Measurements from ENCODE around the gene KCNMA1.

Gene KCNMA1

DNA sequence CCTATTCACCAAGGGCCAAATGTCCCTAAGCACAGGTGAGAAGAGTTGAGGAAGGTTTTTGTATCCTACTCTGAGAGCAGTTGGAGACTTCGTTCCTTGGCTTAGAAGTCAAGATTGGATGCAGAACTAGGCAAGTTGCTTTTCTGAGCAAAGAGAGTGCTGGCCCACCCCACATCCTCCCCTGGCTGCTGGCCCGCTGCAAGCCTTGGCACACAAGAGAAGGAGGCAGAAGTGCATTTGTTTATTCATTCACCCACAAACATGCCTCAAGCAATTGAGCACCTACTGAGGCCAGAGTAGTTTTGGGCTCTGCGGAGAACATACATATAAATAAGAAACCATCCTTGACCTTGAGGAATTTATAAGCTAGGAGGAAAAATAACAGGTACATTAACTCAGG is 318.9 kb downstream of the KCNMA1 start:
- H3K9me3 ChIP-seq (ENCODE audit: control insufficient read depth, low read length) = no peaks in the 10 kb centered on the region
- H3K4me3 ChIP-seq (ENCODE audit: insufficient read depth, low read depth, low read length) = no peak overlapping the region
- H3K27ac ChIP-seq (ENCODE audit: insufficient read depth, low read depth, low read length, poor library complexity, severe bottlenecking) = no peak overlapping the region
- H3K4me1 ChIP-seq (ENCODE audit: control insufficient read depth, insufficient read depth, low read length) = no peaks in the 10 kb centered on the region
- WGBS, 2 experiments = 97 to 98% methylated on average over 3 of the region's 3 CpGs
- no peaks in the 10 kb centered on the region for H3K36me3 ChIP-seq (ENCODE audit: control insufficient read depth, insufficient read depth, low read length)
- no peaks in the 10 kb centered on the region for H3K27me3 ChIP-seq (ENCODE audit: control insufficient read depth, insufficient read depth, low read length, poor library complexity, severe bottlenecking)

DNA sequence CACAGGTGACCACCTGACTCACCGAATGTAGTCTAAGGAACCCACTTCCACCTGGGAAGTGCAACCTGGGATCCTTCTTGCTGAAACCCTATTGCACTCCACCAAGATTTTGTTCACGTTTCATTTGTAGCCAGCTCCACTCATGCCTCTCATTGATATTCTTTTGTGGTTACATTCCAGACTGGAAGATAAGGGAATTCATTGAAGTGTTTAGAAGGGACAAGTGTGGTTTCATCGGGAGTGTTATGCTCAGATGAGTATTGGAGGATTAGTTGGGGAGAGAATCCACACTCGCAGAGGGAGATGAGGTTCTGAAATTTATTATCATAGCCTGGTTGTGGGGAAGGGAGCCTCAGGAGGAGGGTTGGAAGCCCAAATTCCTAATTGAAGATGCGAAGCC is 320.4 kb downstream of the KCNMA1 start:
- Histone ChIP-seq H3K9me3 (ENCODE audit: control insufficient read depth, low read length) (no peaks in the 10 kb centered on the region), H3K27ac (ENCODE audit: insufficient read depth, low read depth, low read length, poor library complexity, severe bottlenecking) (no peak overlapping the region), H3K4me1 (ENCODE audit: control insufficient read depth, insufficient read depth, low read length) (no peaks in the 10 kb centered on the region), H3K4me3 (ENCODE audit: insufficient read depth, low read depth, low read length) (no peak overlapping the region), H3K27me3 (ENCODE audit: control insufficient read depth, insufficient read depth, low read length, poor library complexity, severe bottlenecking) (no peaks in the 10 kb centered on the region), H3K36me3 (ENCODE audit: control insufficient read depth, insufficient read depth, low read length) (no peaks in the 10 kb centered on the region)
- WGBS, 2 experiments = 87 to 88% methylated on average over 5 of the region's 5 CpGs

DNA sequence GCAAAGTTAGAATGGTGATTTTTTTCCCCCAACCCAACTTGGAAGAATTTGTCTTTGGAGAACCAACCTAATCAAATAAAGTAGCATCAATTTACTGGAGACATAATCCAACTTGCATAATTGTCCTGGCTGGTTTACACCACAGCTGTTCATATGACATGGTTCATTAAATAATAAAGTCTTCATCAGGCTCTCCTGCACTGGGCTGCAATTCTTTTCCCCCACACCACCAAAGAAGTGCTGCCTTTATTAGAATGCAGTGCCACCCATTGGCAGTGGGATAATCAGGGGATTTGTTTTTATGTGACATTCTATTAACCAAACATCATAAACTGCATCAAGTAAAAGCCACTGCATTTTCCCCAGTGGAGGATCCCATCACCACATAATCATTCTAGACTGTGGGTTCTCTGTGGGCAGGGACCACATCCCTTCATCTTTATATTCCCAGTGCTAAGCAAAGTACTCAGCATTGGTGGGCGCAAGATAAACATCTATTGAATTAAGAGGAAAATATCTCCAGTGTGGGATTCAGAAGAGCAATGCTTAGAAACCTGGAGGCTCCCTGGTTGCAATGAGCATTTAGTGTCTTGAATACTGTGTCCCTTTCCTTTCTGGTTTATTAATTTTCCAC is 322.0 kb downstream of the KCNMA1 start:
- no peaks in the 10 kb centered on the region for H3K27me3 ChIP-seq (ENCODE audit: control insufficient read depth, insufficient read depth, low read length, poor library complexity, severe bottlenecking)
- H3K9me3 ChIP-seq (ENCODE audit: control insufficient read depth, low read length) = no peaks in the 10 kb centered on the region
- peaks cover 2% of the 10 kb centered on the region for H3K4me1 ChIP-seq (ENCODE audit: control insufficient read depth, insufficient read depth, low read length)
- no peak overlapping the region for H3K4me3 ChIP-seq (ENCODE audit: insufficient read depth, low read depth, low read length)
- 94 to 100% methylated on average over 1 of the region's 1 CpG for WGBS, 2 experiments
- H3K27ac ChIP-seq (ENCODE audit: insufficient read depth, low read depth, low read length, poor library complexity, severe bottlenecking) = no peak overlapping the region
- no peaks in the 10 kb centered on the region for H3K36me3 ChIP-seq (ENCODE audit: control insufficient read depth, insufficient read depth, low read length)

DNA sequence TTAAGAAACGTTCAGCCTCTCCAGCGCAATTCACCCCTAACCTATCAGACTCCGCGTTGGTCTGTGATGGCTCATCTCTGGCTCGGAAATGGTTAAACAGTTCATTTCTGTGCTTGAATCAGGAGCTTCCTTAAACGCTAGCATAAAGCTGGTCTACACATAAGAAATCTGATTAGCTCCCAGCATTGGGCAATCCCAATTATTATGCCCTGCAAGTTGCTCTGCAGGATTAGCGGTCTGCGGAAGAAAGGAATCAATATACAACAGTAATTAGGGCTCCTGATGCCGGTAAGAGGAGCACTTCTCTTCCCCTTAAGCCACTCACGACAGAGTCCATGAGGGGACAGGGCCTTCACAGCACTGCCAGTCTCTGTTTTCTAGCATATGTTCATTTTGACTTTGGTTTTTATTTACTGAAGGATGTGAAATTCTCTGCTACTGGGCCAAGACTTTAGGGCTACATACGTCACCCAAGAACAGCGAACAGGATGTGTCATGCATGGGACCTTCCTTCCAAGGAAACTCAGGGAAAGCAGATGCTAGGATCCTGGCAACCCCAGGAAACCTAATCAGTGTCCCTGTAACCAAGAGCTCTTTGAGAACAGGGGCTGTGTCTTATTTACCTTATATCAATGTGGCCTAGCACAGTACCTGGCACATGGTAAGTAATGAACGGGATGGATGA is 324.4 kb downstream of the KCNMA1 start:
- Histone ChIP-seq H3K4me1 (ENCODE audit: control insufficient read depth, insufficient read depth, low read length) (peaks cover 2% of the 10 kb centered on the region), H3K27ac (ENCODE audit: insufficient read depth, low read depth, low read length, poor library complexity, severe bottlenecking) (no peak overlapping the region), H3K4me3 (ENCODE audit: insufficient read depth, low read depth, low read length) (no peak overlapping the region), H3K36me3 (ENCODE audit: control insufficient read depth, insufficient read depth, low read length) (no peaks in the 10 kb centered on the region), H3K9me3 (ENCODE audit: control insufficient read depth, low read length) (no peaks in the 10 kb centered on the region), H3K27me3 (ENCODE audit: control insufficient read depth, insufficient read depth, low read length, poor library complexity, severe bottlenecking) (no peaks in the 10 kb centered on the region)
- 86 to 89% methylated on average over 12 to 13 of the region's 13 CpGs for WGBS, 2 experiments

DNA sequence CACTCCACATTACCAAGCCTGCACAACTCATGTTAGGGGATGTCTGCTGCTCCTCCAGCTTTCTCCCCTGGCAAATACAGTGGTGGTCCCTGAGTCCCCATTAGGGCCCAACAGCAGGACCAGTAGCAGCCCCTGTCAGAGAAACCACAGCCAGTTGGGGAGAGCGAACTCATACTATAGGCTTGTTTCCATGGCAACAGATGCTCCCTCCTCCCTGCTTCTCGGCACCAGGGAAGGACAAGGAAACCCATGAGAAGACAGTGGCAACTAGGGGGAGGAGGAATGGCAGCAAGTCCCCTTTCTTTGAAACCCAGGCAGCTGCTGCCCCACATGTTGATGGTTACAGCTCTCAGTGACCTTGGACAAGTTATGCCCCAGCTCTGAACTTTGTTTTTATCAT is 326.4 kb downstream of the KCNMA1 start:
- Histone ChIP-seq H3K36me3 (ENCODE audit: control insufficient read depth, insufficient read depth, low read length) (no peaks in the 10 kb centered on the region), H3K9me3 (ENCODE audit: control insufficient read depth, low read length) (no peaks in the 10 kb centered on the region), H3K4me3 (ENCODE audit: insufficient read depth, low read depth, low read length) (no peak overlapping the region), H3K27ac (ENCODE audit: insufficient read depth, low read depth, low read length, poor library complexity, severe bottlenecking) (no peak overlapping the region), H3K27me3 (ENCODE audit: control insufficient read depth, insufficient read depth, low read length, poor library complexity, severe bottlenecking) (no peaks in the 10 kb centered on the region), H3K4me1 (ENCODE audit: control insufficient read depth, insufficient read depth, low read length) (peaks cover 2% of the 10 kb centered on the region)
- WGBS, 2 experiments = 15 to 20% methylated on average over 2 of the region's 2 CpGs

DNA sequence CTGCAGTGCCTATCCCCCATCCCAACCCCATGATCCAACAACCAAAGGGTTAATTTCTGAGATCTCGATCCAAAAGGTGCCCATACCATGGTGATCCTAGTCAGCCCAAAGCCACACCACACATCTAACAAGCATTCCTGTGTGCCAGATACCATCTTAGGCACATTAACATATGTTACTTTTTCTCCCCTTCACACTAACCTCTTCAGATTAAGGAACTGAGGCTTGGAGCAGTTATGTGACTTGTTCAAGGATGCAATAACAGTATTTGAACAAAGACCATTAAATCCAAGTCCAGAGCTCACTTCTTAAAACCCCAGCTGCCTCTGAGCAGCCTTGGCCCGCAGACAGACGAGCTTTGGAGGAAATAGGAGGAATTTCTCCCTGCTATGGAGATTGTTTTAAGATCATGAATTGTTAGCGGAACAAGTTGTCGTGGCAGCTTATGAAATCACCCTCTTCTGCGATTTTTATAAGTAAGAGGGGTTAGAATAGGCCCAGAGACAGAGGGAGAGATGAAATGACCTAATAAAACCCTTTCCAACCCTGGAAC is 327.2 kb downstream of the KCNMA1 start:
- Histone ChIP-seq H3K27me3 (ENCODE audit: control insufficient read depth, insufficient read depth, low read length, poor library complexity, severe bottlenecking) (no peaks in the 10 kb centered on the region), H3K36me3 (ENCODE audit: control insufficient read depth, insufficient read depth, low read length) (no peaks in the 10 kb centered on the region), H3K4me1 (ENCODE audit: control insufficient read depth, insufficient read depth, low read length) (peaks cover 2% of the 10 kb centered on the region), H3K27ac (ENCODE audit: insufficient read depth, low read depth, low read length, poor library complexity, severe bottlenecking) (no peak overlapping the region), H3K9me3 (ENCODE audit: control insufficient read depth, low read length) (no peaks in the 10 kb centered on the region), H3K4me3 (ENCODE audit: insufficient read depth, low read depth, low read length) (no peak overlapping the region)
- 93% methylated on average over 5 to 6 of the region's 6 CpGs for WGBS, 2 experiments

DNA sequence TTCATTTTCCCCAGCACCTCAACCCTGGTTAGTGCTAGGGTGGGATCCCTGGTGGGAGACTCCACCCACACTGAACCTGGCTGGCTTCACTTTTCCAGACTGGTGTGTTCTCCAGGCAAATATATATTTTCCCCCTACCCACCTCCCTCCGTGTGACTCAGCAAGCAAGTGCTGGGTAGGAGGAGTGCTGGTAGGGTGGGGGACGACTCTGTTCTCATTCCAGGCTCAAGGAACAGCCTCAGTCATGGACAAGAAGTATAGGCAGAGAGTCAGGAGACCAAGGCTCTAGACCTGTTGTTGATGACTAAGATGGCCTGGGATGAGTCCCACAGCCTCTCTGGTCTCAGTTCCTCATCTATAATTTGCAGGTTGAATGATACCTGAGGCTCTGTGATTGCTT is 328.1 kb downstream of the KCNMA1 start:
- 86 to 87% methylated on average over 1 to 2 of the region's 2 CpGs for WGBS, 2 experiments
- H3K4me3 ChIP-seq (ENCODE audit: insufficient read depth, low read depth, low read length) = no peak overlapping the region
- no peaks in the 10 kb centered on the region for H3K9me3 ChIP-seq (ENCODE audit: control insufficient read depth, low read length)
- H3K27ac ChIP-seq (ENCODE audit: insufficient read depth, low read depth, low read length, poor library complexity, severe bottlenecking) = no peak overlapping the region
- no peaks in the 10 kb centered on the region for H3K27me3 ChIP-seq (ENCODE audit: control insufficient read depth, insufficient read depth, low read length, poor library complexity, severe bottlenecking)
- H3K4me1 ChIP-seq (ENCODE audit: control insufficient read depth, insufficient read depth, low read length) = peaks cover 2% of the 10 kb centered on the region
- no peaks in the 10 kb centered on the region for H3K36me3 ChIP-seq (ENCODE audit: control insufficient read depth, insufficient read depth, low read length)

DNA sequence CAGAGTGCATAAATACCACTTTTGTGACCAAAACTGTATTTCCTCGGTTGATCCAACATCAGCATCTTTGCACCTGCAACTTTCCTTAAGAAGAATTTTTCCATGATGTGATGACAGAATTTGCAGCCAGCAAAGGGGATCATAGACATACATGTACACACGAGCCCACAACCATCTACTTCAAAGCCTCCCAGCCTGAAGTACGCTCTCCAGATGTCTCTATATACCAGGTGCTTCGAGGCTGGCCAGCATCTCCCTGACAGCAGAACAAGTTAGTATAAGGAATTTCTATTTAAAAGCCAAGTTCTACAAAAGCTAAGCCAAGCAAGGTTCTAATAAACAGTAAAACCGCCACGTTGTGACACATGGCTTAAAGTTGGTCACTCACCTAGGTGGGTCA is 328.5 kb downstream of the KCNMA1 start:
- H3K4me1 ChIP-seq (ENCODE audit: control insufficient read depth, insufficient read depth, low read length) = peaks cover 2% of the 10 kb centered on the region
- no peaks in the 10 kb centered on the region for H3K9me3 ChIP-seq (ENCODE audit: control insufficient read depth, low read length)
- WGBS, 2 experiments = 93 to 94% methylated on average over 6 of the region's 6 CpGs
- no peak overlapping the region for H3K27ac ChIP-seq (ENCODE audit: insufficient read depth, low read depth, low read length, poor library complexity, severe bottlenecking)
- no peaks in the 10 kb centered on the region for H3K27me3 ChIP-seq (ENCODE audit: control insufficient read depth, insufficient read depth, low read length, poor library complexity, severe bottlenecking)
- no peaks in the 10 kb centered on the region for H3K36me3 ChIP-seq (ENCODE audit: control insufficient read depth, insufficient read depth, low read length)
- H3K4me3 ChIP-seq (ENCODE audit: insufficient read depth, low read depth, low read length) = no peak overlapping the region

DNA sequence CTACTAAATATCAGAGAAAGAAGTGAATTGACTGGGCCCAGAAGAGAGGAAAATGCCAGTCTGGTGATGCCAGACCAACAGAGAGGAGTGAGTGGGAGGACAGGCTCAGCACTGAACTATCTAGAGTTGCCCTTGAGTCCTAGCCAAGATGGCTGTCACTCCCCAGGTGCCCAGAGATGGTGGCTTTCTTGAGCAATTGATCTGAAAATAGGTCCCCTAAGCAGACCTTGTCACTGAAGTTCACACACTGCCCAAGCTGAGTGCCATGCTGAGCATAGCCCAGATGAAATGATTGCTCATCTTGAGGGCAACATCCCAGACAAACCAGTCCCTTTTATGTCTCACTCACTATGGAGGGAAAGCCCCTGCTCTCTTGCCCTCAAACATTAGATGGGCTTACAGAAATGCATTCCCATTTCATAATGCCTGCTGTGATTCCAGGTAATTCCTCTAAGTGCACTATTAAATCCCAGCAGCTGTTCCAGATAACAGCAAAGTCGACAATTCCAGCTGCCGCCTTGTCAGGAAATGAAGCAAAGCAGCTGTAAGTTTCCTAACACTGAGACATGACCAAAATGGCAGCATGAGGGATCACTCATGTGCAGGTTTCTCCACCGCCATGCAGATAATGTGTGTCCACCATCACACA is 329.4 kb downstream of the KCNMA1 start:
- no peaks in the 10 kb centered on the region for H3K27me3 ChIP-seq (ENCODE audit: control insufficient read depth, insufficient read depth, low read length, poor library complexity, severe bottlenecking)
- H3K27ac ChIP-seq (ENCODE audit: insufficient read depth, low read depth, low read length, poor library complexity, severe bottlenecking) = no peak overlapping the region

DNA sequence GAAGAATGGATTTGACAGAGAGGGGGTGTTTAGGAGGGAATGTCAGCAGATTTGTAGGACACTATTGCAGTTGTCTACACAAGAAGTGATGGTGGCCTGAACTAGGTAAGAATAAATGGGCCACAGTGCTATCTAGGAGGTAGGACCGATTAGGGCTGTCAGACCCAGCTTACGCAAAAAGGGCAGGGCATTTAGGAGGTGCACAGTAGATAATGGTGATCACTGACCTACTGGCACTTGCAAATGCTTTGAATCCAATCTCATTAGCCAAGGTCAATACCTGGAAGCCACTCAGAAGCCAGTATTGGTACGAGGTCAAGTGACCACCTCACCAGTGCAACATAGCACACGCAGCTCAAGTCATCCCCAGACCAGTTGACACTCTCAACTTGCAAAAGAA is 330.9 kb downstream of the KCNMA1 start:
- Histone ChIP-seq H3K36me3 (ENCODE audit: control insufficient read depth, insufficient read depth, low read length) (no peaks in the 10 kb centered on the region), H3K27me3 (ENCODE audit: control insufficient read depth, insufficient read depth, low read length, poor library complexity, severe bottlenecking) (no peaks in the 10 kb centered on the region), H3K4me3 (ENCODE audit: insufficient read depth, low read depth, low read length) (no peak overlapping the region), H3K9me3 (ENCODE audit: control insufficient read depth, low read length) (no peaks in the 10 kb centered on the region), H3K27ac (ENCODE audit: insufficient read depth, low read depth, low read length, poor library complexity, severe bottlenecking) (no peak overlapping the region), H3K4me1 (ENCODE audit: control insufficient read depth, insufficient read depth, low read length) (peaks cover under 1% of the 10 kb centered on the region)
- 93 to 97% methylated on average over 4 of the region's 4 CpGs for WGBS, 2 experiments

More for the DNA sequence above, 329.4 kb downstream of the KCNMA1 start:
- WGBS, 2 experiments = 91 to 95% methylated on average over 3 of the region's 3 CpGs
- Histone ChIP-seq H3K4me1 (ENCODE audit: control insufficient read depth, insufficient read depth, low read length) (peaks cover 2% of the 10 kb centered on the region), H3K36me3 (ENCODE audit: control insufficient read depth, insufficient read depth, low read length) (no peaks in the 10 kb centered on the region), H3K9me3 (ENCODE audit: control insufficient read depth, low read length) (no peaks in the 10 kb centered on the region), H3K4me3 (ENCODE audit: insufficient read depth, low read depth, low read length) (no peak overlapping the region)

Measured in ectodermal cell (in vitro differentiated cells).